K562 (cell line): Measurements from ENCODE around the gene MGAT5. TPM values are rescaled to one million over a fixed set of nuclear protein-coding genes. Genes with fewer than 3 reads are reported as not detected.

ENCODE experiments used
- ATAC-seq: fragments of 200-7000 bp; cut with Tn5 transposase; 3 replicates; pipeline ENCODE4 v1.9.1; 2020; ENCODE audit warnings: moderate library complexity
- BruUV-seq: library from RNA; stranded (reverse); fragments of 400-500 nt; replicated peaks from 2 replicates; lab custom pipeline; 2021; lab: Mats Ljungman, UMichigan
- CTCF ChIA-PET: fragments of 300-600 bp; formaldehyde crosslinking; extraction: SDS; loops from one replicate; lab custom pipeline; 2021; ENCODE audit warnings: low intra/inter-chr PET ratio; lab: Yijun Ruan, JAX
- POLR2A ChIA-PET: fragments of 300-600, 350-650 bp; sonication (Branson Sonifier 250); formaldehyde crosslinking; extraction: SDS; loops from one replicate; lab custom pipeline; 2021; ENCODE audit warnings: antibody characterized with exemption, inconsistent platforms; lab: Yijun Ruan, JAX
- DNase-seq, 4 experiments: peaks; one replicate each; pipeline versions ENCODE4 v3.0.0 to v3.0.0-alpha.2; 2011 to 2018; ENCODE audit warnings: low spot score in 3 of 4, mixed read lengths in 3 of 4; ENCODE audit errors: extremely low read depth in 1 of 4
- FAIRE-seq: peaks from 2 replicates; lab custom pipeline; 2011; peaks lifted over from hg19 to GRCh38; lab: Jason Lieb, UNC
- H2AFZ ChIP-seq: 2 replicates; pipeline ENCODE4 v1.6.0; 2011; ENCODE audit warnings: low read depth, low read length, control low read depth, inconsistent platforms
- H3K27ac ChIP-seq: fragments of 200-600 bp; 3 replicates; pipeline ENCODE4 v1.8.0; 2011; ENCODE audit warnings: low read depth, mild to moderate bottlenecking, control low read depth, inconsistent platforms, low read length, moderate library complexity, mixed read lengths; ENCODE audit errors: extremely low read depth
- H3K27me3 ChIP-seq, 2 experiments: fragments of 300-600 bp in 1 of 2; 2 replicates in 1 of 2; 3 replicates in 1 of 2; pipeline versions ENCODE4 v1.6.0 to v1.8.0; 2011; ENCODE audit warnings: inconsistent platforms in 2 of 2, low read length in 2 of 2, mild to moderate bottlenecking in 1 of 2, mixed read lengths in 1 of 2, moderate library complexity in 1 of 2; ENCODE audit not compliant: control insufficient read depth in 2 of 2, insufficient read depth in 2 of 2
- H3K36me3 ChIP-seq: fragments of 300-600 bp; 3 replicates; pipeline ENCODE4 v1.8.0; 2011; ENCODE audit warnings: mild to moderate bottlenecking, low read length, inconsistent platforms; ENCODE audit not compliant: control insufficient read depth, insufficient read depth
- H3K4me1 ChIP-seq, 2 experiments: fragments of 200-600 bp in 1 of 2; replicated peaks in 1 of 2; 2 replicates in 1 of 2; 3 replicates in 1 of 2; pipeline versions ENCODE4 v1.5.1 to v1.8.0; 2011; ENCODE audit warnings: inconsistent platforms in 2 of 2, low read length in 2 of 2, mild to moderate bottlenecking in 1 of 2, mixed read lengths in 1 of 2, moderate library complexity in 1 of 2; ENCODE audit not compliant: control insufficient read depth in 2 of 2, insufficient read depth in 2 of 2
- H3K4me2 ChIP-seq: 2 replicates; pipeline ENCODE4 v1.6.1; 2011; ENCODE audit warnings: low read length, control low read depth, inconsistent platforms, mixed read lengths; ENCODE audit not compliant: insufficient read depth
- H3K4me3 ChIP-seq: fragments of 200-600 bp; sonication (generic), shearing (Covaris generic); 2 replicates; pipeline ENCODE4 v1.5.1; 2016; ENCODE audit warnings: control low read depth, inconsistent platforms
- H3K79me2 ChIP-seq: fragments of 200-600 bp; 3 replicates; pipeline ENCODE4 v1.8.0; 2011; ENCODE audit warnings: low read length, inconsistent platforms; ENCODE audit not compliant: control insufficient read depth, insufficient read depth
- H3K9ac ChIP-seq, 2 experiments: 2 replicates each; pipeline versions ENCODE4 v1.6.0 to v1.6.1; 2011; ENCODE audit warnings: low read depth in 2 of 2, low read length in 2 of 2, control low read depth in 1 of 2, inconsistent platforms in 1 of 2, mild to moderate bottlenecking in 1 of 2, mixed read lengths in 1 of 2; ENCODE audit not compliant: insufficient read depth in 1 of 2
- H3K9me1 ChIP-seq: one replicate; pipeline ENCODE4 v1.6.0; 2011; ENCODE audit warnings: inconsistent platforms, mild to moderate bottlenecking, low read length, moderate library complexity; ENCODE audit not compliant: control insufficient read depth, insufficient read depth
- H3K9me3 ChIP-seq: replicated peaks from 2 replicates; pipeline ENCODE4 v1.5.1; 2011; ENCODE audit warnings: low read depth, low read length, inconsistent platforms; ENCODE audit not compliant: control insufficient read depth, insufficient read depth
- H4K20me1 ChIP-seq: replicated peaks from 2 replicates; pipeline ENCODE4 v1.6.1; 2011; ENCODE audit warnings: low read length, inconsistent platforms, mixed read lengths; ENCODE audit not compliant: control insufficient read depth, insufficient read depth
- E4F1 ChIP-seq: fragments of 250-450 bp; sonication (Bioruptor Pico); IDR thresholded peaks from 2 replicates; pipeline ENCODE4 v1.5.0; 2021; ENCODE audit warnings: mild to moderate bottlenecking, borderline replicate concordance
- HDAC2 ChIP-seq: fragments of 450-650 bp; IDR thresholded peaks from 2 replicates; pipeline ENCODE4 v1.6.1; 2016; ENCODE audit warnings: mild to moderate bottlenecking
- KAT7 ChIP-seq: sonication (generic); formaldehyde crosslinking; IDR thresholded peaks from 2 replicates; pipeline ENCODE4 v1.8.0; 2022; ENCODE audit warnings: missing genetic modification reagents, mild to moderate bottlenecking, borderline replicate concordance
- RBM39 ChIP-seq: fragments of 200-400 bp; formaldehyde crosslinking; optimal IDR thresholded peaks from 2 replicates; pipeline ENCODE3; 2018; ENCODE audit warnings: low read depth, low read length
- WGBS: fragments of 100-300 bp; shearing (Covaris generic); methylation state at CpG from one replicate; pipeline ENCODE4 v1.1.6; 2016; ENCODE audit warnings: low coverage, mixed read lengths; ENCODE audit not compliant: insufficient coverage; ENCODE audit errors: missing lambda C conversion rate; 5-methylcytosine and 5-hydroxymethylcytosine counted together
- in situ Hi-C: fragments of 300-500 bp; cut with MboI; formaldehyde crosslinking; loops from 4 replicates; pipeline ENCODE4 v1.15.0; 2018; ENCODE audit warnings: inconsistent platforms, mixed read lengths
- intact Hi-C: fragments of 100-400 bp; cut with micrococcal nuclease; formaldehyde crosslinking; loops from 2 replicates; pipeline ENCODE4 v1.14.2; 2022
- polyA plus RNA-seq, 8 experiments: library from polyadenylated mRNA; depleted of rRNA in 4 of 8; stranded (reverse) in 5 of 8; unstranded in 3 of 8; fragments of >200 nt; fragmentation: Nextera tagmentation in 2 of 8; fragmentation: Illumina TruSeq in 1 of 8; extraction: Ambion mirVana in 2 of 8; extraction: Trizol in 1 of 8; gene quantifications; 2 replicates each; pipeline versions ENCODE4 v1.2.1 to v1.2.3, GENCODE V29; 2011 to 2014; ENCODE audit warnings: inconsistent platforms in 1 of 8, missing spikeins in 1 of 8
- total RNA-seq, 7 experiments: library from RNA; depleted of rRNA in 6 of 7; stranded (reverse); fragments of >200 nt in 6 of 7; fragmentation: Illumina TruSeq in 2 of 7; extraction: Trizol in 2 of 7; gene quantifications; 2 replicates each; pipeline versions ENCODE4 v1.2.1 to v1.2.3, GENCODE V29; 2011 to 2021; ENCODE audit warnings: low replicate concordance in 1 of 7

MGAT5 gene
- total and polyA plus RNA-seq, 9 of the 15 experiments (the other 6 are each of a cell fraction or from before 2014, with no cell fraction given) = 1.6 to 18.6 (median 11.1) TPM

DNA sequence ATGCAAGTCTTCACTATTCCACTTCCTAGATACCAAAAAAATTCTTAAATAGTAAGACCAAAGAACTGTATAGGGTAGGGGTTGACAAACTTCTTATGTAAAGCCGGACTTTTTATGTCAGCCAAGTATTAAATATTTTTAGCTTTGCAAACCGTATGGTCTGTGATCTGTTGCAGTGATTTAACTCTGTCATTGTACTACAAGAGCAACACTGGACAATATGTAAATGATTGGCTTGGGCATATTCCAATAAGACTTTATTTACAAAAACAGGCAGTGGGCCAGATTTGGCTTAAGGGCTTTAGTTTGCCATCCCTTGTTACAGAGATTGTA lies 48.0 kb downstream of the MGAT5 start:
- Histone ChIP-seq H2AFZ (no peak overlapping the region), H3K9ac (no peak overlapping the region), H3K4me3 (no peak overlapping the region), H3K36me3 (no peaks in the 10 kb centered on the region), H3K9me1 (no peaks in the 10 kb centered on the region), H3K27me3 (no peaks in the 10 kb centered on the region), H3K9me3 (no peaks in the 10 kb centered on the region), H4K20me1 (no peaks in the 10 kb centered on the region), H3K4me2 (no peak overlapping the region), H3K79me2 (no peaks in the 10 kb centered on the region), H3K27ac (no peak overlapping the region), H3K4me1 (no peaks in the 10 kb centered on the region; a peak in 1 of 5 replicates)
- in situ Hi-C loops = no loop called here
- intact Hi-C loops = no loop called here
- TF ChIP-seq HDAC2 (no peak), E4F1 (CRISPR knock-in tag) (no peak), RBM39 (no peak), KAT7 (CRISPR knock-in tag) (no peak)
- FAIRE-seq = no peak
- CTCF ChIA-PET = no interaction called here
- POLR2A ChIA-PET = no interaction called here
- ATAC-seq = no peak
- WGBS = 43% methylated on average over 2 of the region's 2 CpGs
- no TSS peak for BruUV-seq
- DNase-seq = no peak
